Epithelial cell of esophagus (primary cell): ENCODE measurements around the gene SEMA6A.
A peak's percentile ranks its signal among the peaks of the same experiment; 100 is the strongest.

ENCODE experiments used
- DNase-seq: peaks from one replicate; pipeline ENCODE4 v3.0.0; 2010; ENCODE audit warnings: low read depth
- H3K4me3 ChIP-seq: 2 replicates; pipeline ENCODE4 v1.5.1; 2011; ENCODE audit warnings: mild to moderate bottlenecking, low read length, control low read depth
- CTCF ChIP-seq: IDR thresholded peaks from 2 replicates; pipeline ENCODE4 v1.5.1; 2011; ENCODE audit warnings: low read depth, mild to moderate bottlenecking, low read length, control low read depth, inconsistent platforms; ENCODE audit not compliant: insufficient read depth; ENCODE audit errors: missing control alignments

The SEMA6A gene

DNA sequence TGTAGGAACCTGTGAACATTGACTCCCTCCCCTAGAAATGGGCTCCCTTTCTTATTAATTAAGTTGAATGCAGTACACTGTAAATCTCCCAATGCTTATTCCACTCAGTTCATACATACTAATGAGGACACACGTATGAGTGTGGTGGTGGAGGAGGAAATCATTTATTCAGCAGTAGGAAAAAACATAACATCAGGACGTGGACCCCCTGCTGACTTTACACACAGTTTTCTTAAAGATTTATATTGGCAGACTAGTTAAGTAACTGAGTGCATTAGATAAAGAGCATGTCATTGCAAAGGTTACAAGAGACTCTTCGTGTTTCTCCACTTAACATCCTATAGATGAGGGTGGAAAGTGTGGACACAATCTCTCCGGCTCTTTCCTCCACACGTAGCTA is 37.8 kb upstream of the SEMA6A start:
- no peak overlapping the region for H3K4me3 ChIP-seq
- TF ChIP-seq CTCF = no peak
- DNase-seq = no peak

DNA sequence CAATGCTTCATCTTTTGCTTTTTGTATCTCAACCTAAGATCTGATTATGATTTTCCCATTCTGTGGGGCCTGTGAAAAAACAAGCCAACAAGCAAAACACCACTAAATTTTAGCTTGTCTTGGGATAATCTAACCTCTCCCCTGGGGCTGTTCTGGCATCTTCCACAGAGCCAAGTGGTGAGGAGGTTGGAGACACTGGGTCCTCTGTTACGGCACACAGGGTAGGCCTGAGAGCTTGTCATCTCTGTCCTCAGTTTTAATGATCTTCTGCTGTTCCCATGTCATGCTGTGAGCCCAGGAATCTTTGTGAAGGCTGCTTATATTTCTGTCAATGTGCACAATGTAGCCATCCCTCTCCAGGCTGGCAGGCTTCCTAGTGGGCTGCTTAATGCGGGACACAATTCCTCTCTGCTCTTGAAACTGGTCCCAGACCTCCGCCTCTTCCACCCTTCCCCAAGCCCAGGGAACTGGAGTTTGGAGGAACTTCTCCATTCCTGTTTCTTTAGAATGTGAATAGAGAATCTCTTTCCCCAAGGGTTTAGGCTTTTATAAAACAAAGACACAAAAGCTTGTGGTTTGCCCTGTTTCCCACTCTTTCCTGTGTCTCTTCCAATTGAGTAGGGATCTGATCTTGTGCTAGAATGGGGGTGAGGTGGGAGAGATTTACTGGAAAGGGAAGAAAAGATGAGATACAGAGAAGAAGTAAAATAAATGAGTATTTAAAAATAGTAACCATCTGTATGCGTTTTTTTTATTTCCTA is 30.9 kb upstream of the SEMA6A start:
- no peak for DNase-seq
- no peak for TF ChIP-seq CTCF
- no peak overlapping the region for H3K4me3 ChIP-seq

GRCh38 chr5:116604805-116605204 is 30.2 kb upstream of the SEMA6A start:
- no peak overlapping the region for H3K4me3 ChIP-seq
- TF ChIP-seq CTCF = no peak
- DNase-seq = no peak

DNA sequence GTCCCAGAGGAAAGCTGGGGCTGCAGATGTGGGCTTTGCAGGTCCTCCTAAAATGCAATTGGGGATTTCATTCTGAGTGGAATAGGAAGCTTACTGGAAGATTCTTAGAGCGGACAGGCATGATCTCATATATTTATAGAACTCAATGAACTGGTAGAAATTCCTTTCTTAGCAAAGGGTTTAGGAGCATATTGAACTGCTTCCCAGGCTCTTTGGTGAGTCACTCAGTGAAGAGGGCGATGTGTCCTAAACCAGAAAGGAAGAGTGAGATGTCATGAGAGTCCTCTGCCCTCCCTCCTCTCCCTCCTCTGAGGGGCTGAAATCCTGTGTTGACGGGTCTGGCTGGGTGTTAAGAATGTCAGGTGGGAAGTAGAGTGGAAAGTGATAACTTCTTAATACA is 26.3 kb upstream of the SEMA6A start:
- no peak for TF ChIP-seq CTCF
- no peak overlapping the region for H3K4me3 ChIP-seq
- DNase-seq = peak; percentile 19

DNA sequence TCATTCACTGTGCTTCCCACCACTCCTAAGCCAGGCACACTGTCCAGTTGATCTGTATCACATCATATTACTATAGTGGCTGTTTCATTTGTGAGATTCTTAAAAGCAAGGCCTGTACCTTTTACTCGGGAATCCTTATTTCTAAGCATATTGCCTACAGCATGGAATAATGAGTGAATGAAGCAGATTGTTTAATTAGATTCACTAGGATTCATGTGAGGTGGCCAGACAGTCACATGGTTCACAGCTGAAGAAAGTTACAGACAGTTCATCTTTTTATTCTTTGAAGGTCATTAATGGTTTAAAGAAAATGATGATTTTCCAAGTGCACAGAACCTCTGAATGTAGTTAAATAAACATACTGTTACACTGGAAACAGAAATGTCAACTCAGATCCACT is 24.3 kb upstream of the SEMA6A start:
- no peak overlapping the region for H3K4me3 ChIP-seq
- DNase-seq = no peak
- no peak for TF ChIP-seq CTCF

GRCh38 chr5:116595498-116595897 is 20.9 kb upstream of the SEMA6A start:
- H3K4me3 ChIP-seq = no peak overlapping the region
- TF ChIP-seq CTCF = no peak
- DNase-seq = peak; percentile 13

- DNase-seq = peak; percentile 5
- H3K4me3 ChIP-seq = no peak overlapping the region
- no peak for TF ChIP-seq CTCF
Measured at GRCh38 chr5:116593340-116593739, 18.7 kb upstream of the SEMA6A start.
